ENCODE results near the gene EFEMP2. TPM values are rescaled to one million over a fixed set of nuclear protein-coding genes. Genes with fewer than 3 reads are reported as not detected.
A peak's percentile ranks its signal among the peaks of the same experiment; 100 is the strongest.

Gene EFEMP2
- total RNA-seq, 1 experiment from 2014 or later: 31.2 TPM

- intact Hi-C loops (cut with micrococcal nuclease; ENCODE audit: unreplicated experiment): no loop called here
- BruUV-seq (replicated peaks): no TSS peak
- H3K27ac ChIP-seq (ENCODE audit: low read depth, low read length, poor library complexity, severe bottlenecking): peak overlapping the region; percentile 27
- no peaks in the 10 kb centered on the region for H3K9me3 ChIP-seq (ENCODE audit: low read depth, low read length, poor library complexity, severe bottlenecking)
- CTCF ChIA-PET: interaction anchor here (1.1 kb wide), 1 partner anchor 22 kb away, joined by 9 read pairs; the partner anchor contains the start of gene FIBP
- TF ChIP-seq EZH2 (IDR thresholded peaks at IDR 0.05; ENCODE audit: borderline replicate concordance, low read depth, low read length, poor library complexity, severe bottlenecking): no peak
- no peak for TF ChIP-seq CTCF (conservative IDR thresholded peaks at IDR 0.05; ENCODE audit: low read depth, low read length)
- H3K27me3 ChIP-seq (replicated peaks; ENCODE audit: insufficient read depth, low read depth, low read length, poor library complexity): no peaks in the 10 kb centered on the region
- H3K4me3 ChIP-seq (ENCODE audit: low read depth, low read length, poor library complexity, severe bottlenecking): no peak overlapping the region
- H3K36me3 ChIP-seq (ENCODE audit: insufficient read depth, low read length, poor library complexity, severe bottlenecking): peaks cover 70% of the 10 kb centered on the region
- H3K4me1 ChIP-seq (ENCODE audit: insufficient read depth, low read length, poor library complexity, severe bottlenecking): peaks cover 23% of the 10 kb centered on the region
- DNase-seq (ENCODE audit: low spot score): no peak
- POLR2A ChIA-PET (ENCODE audit: low non-redundant PET): no interaction called here
These were observed 5.9 kb downstream of the EFEMP2 start for GRCh38 chr11:65866509-65867283.

- Histone ChIP-seq H3K4me3 (ENCODE audit: low read depth, low read length, poor library complexity, severe bottlenecking) (no peak overlapping the region), H3K27me3 (replicated peaks; ENCODE audit: insufficient read depth, low read depth, low read length, poor library complexity) (no peaks in the 10 kb centered on the region), H3K9me3 (ENCODE audit: low read depth, low read length, poor library complexity, severe bottlenecking) (no peaks in the 10 kb centered on the region), H3K4me1 (ENCODE audit: insufficient read depth, low read length, poor library complexity, severe bottlenecking) (peaks cover 19% of the 10 kb centered on the region), H3K27ac (ENCODE audit: low read depth, low read length, poor library complexity, severe bottlenecking) (no peak overlapping the region), H3K36me3 (ENCODE audit: insufficient read depth, low read length, poor library complexity, severe bottlenecking) (peaks cover 70% of the 10 kb centered on the region)
- BruUV-seq (replicated peaks): no TSS peak
- POLR2A ChIA-PET (ENCODE audit: low non-redundant PET): no interaction called here
- intact Hi-C loops (cut with micrococcal nuclease; ENCODE audit: unreplicated experiment): no loop called here
- DNase-seq (ENCODE audit: low spot score): peak; percentile 0
- no peak for TF ChIP-seq CTCF (conservative IDR thresholded peaks at IDR 0.05; ENCODE audit: low read depth, low read length)
- no peak for TF ChIP-seq EZH2 (IDR thresholded peaks at IDR 0.05; ENCODE audit: borderline replicate concordance, low read depth, low read length, poor library complexity, severe bottlenecking)
- CTCF ChIA-PET: interaction anchor here (1.1 kb wide), 1 partner anchor 23 kb away, joined by 9 read pairs; the partner anchor contains the start of gene FIBP
These were observed 6.9 kb downstream of the EFEMP2 start for GRCh38 chr11:65865550-65866172.

GRCh38 chr11:65864706-65865471 lies 7.7 kb downstream of the EFEMP2 start:
- BruUV-seq (replicated peaks): no TSS peak

More at GRCh38 chr11:65864706-65865471, 7.7 kb downstream of the EFEMP2 start:
- Histone ChIP-seq H3K9me3 (ENCODE audit: low read depth, low read length, poor library complexity, severe bottlenecking) (no peaks in the 10 kb centered on the region), H3K4me1 (ENCODE audit: insufficient read depth, low read length, poor library complexity, severe bottlenecking) (peaks cover 19% of the 10 kb centered on the region), H3K27ac (ENCODE audit: low read depth, low read length, poor library complexity, severe bottlenecking) (no peak overlapping the region), H3K36me3 (ENCODE audit: insufficient read depth, low read length, poor library complexity, severe bottlenecking) (peaks cover 67% of the 10 kb centered on the region), H3K4me3 (ENCODE audit: low read depth, low read length, poor library complexity, severe bottlenecking) (no peak overlapping the region), H3K27me3 (replicated peaks; ENCODE audit: insufficient read depth, low read depth, low read length, poor library complexity) (no peaks in the 10 kb centered on the region)
- intact Hi-C loops (cut with micrococcal nuclease; ENCODE audit: unreplicated experiment): no loop called here
- ChIA-PET POLR2A (ENCODE audit: low non-redundant PET) (no interaction called here), CTCF (no interaction called here)
- peak; percentile 1 for DNase-seq (ENCODE audit: low spot score)
- TF ChIP-seq EZH2 (IDR thresholded peaks at IDR 0.05; ENCODE audit: borderline replicate concordance, low read depth, low read length, poor library complexity, severe bottlenecking) (no peak), CTCF (conservative IDR thresholded peaks at IDR 0.05; ENCODE audit: low read depth, low read length) (no peak)

All from A673 (cell line).